Skeletal muscle satellite cell (primary cell): Measurements from ENCODE around the gene ARMC7.
A peak's percentile ranks its signal among the peaks of the same experiment; 100 is the strongest.
"Not testable (repeated sequence)": the region's sequence is repeated elsewhere in the genome, so short reads cannot be mapped to it uniquely, and the experiment has no call there.

Experiments used
- H3K27me3 ChIP-seq: 2 replicates; pipeline ENCODE4 v1.7.0; 2013; ENCODE audit warnings: low read length; ENCODE audit not compliant: control insufficient read depth, insufficient read depth
- H3K36me3 ChIP-seq: 2 replicates; pipeline ENCODE4 v1.7.0; 2013; ENCODE audit warnings: mild to moderate bottlenecking, control low read depth, low read length; ENCODE audit not compliant: insufficient read depth
- H3K4me1 ChIP-seq: 2 replicates; pipeline ENCODE4 v1.7.0; 2013; ENCODE audit warnings: low read length; ENCODE audit not compliant: control insufficient read depth, insufficient read depth
- H3K4me2 ChIP-seq: 2 replicates; pipeline ENCODE4 v1.7.0; 2013; ENCODE audit warnings: mild to moderate bottlenecking, low read length
- H3K4me3 ChIP-seq: 2 replicates; pipeline ENCODE4 v1.7.0; 2013; ENCODE audit warnings: low read length
- H3K9ac ChIP-seq: 2 replicates; pipeline ENCODE4 v1.7.0; 2013; ENCODE audit warnings: mild to moderate bottlenecking, low read depth, low read length, moderate library complexity
- H3K9me3 ChIP-seq: replicated peaks from 2 replicates; pipeline ENCODE4 v1.7.0; 2013; ENCODE audit warnings: mild to moderate bottlenecking, control low read depth, low read length

Gene ARMC7

DNA sequence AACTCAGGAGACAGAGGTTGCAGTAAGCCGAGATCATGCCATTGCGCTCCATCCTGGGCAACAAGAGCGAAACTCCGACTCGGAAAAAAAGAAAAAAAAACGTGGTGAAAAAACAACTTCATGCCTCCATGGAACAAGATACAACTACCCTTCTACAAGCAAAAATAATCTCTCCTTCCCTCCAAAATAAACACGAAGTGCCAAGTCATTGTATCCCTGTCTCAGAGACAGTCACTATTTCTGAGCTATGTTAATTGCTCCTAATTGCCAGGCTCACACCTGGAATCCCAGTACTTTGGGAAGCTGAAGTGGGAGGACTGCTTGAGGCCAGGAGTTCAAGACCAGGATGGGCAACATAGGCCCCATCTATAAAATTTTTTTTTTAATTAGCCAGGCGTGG lies 41.0 kb upstream of the ARMC7 start:
- Histone ChIP-seq H3K36me3 (peaks cover 16% of the 10 kb centered on the region), H3K9ac (no peak overlapping the region), H3K9me3 (no peaks in the 10 kb centered on the region), H3K4me1 (no peaks in the 10 kb centered on the region), H3K4me3 (no peak overlapping the region), H3K4me2 (no peak overlapping the region), H3K27me3 (no peaks in the 10 kb centered on the region)

DNA sequence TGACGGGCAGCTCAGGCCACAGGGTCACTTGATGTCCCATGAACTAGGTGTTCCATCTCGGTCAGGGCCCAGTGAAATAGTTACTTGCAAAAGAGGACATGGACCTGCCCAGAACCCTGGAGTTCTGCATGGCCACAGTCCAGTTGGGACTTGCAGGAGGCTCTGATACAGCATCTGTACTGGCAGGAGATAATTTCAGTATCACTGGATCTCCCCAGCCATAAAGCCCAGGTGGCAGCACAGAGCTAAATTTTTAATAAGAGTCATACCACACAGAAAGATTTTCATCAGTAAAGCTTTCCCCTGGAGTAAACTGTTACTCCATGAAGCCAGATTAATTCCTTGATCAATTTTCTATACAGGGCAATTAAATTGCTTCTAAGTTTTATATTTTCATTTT lies 40.0 kb upstream of the ARMC7 start:
- Histone ChIP-seq H3K9me3 (no peaks in the 10 kb centered on the region), H3K4me1 (no peaks in the 10 kb centered on the region), H3K9ac (no peak overlapping the region), H3K36me3 (peaks cover 6% of the 10 kb centered on the region), H3K4me3 (no peak overlapping the region), H3K4me2 (no peak overlapping the region), H3K27me3 (no peaks in the 10 kb centered on the region)

DNA sequence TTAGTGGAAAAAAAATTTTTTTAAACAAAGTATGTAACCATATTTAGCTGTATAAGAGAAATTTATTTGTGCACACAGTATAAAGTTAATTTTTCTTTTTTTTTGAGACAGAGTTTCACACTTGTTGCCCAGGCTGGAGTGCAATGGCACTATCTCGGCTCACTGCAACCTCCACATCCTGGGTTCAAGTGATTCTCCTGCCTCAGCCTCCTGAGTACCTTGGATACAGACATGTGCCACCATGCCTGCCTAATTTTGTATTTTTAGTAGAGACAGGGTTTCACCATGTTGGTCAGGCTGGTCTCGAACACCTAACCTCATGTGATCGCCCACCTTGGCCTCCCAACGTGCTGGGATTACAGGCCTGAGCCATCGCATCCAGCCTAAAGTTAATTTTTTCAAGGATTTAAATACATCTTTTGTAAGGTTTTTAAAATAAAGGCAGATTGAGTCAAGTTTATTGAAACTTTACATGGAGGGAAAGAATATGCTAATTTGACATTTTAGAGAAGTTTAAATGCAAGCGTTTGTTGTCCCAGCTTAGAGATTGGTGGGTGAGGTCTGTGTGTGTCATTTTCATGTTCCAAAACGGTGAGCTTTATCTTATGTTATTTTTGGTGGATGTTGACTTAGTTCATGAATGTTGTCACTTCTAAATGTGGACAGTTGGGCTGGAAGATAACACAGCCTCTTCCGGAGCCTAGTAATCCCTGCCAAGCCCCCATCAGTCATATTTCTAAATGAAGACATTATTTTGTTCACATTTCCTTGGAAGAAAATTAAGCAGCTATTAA lies 38.1 kb upstream of the ARMC7 start:
- not testable (repeated sequence) for H3K4me2 ChIP-seq, H3K27me3 ChIP-seq, H3K9ac ChIP-seq, H3K9me3 ChIP-seq, H3K4me1 ChIP-seq, H3K36me3 ChIP-seq, H3K4me3 ChIP-seq

DNA sequence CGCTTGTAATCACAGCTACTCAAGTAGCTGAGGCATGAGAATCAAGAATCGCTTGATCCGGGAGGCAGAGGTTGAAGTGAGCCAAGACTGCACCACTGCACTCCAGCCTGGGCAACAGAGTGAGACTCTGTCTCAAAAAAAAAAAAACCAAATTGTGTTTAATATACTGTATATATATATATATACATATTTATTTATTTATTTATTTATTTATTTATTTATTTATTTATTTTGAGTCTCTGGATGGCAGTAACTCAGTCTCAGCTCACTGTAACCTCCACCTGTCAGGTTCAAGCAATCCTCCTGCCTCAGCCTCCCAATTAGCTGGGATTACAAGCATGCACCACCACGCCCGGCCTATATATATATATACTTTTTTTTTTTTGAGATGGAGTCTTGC lies 36.9 kb upstream of the ARMC7 start:
- H3K27me3 ChIP-seq, H3K4me3 ChIP-seq, H3K4me2 ChIP-seq, H3K4me1 ChIP-seq, H3K9ac ChIP-seq, H3K9me3 ChIP-seq, H3K36me3 ChIP-seq: not testable (repeated sequence)

DNA sequence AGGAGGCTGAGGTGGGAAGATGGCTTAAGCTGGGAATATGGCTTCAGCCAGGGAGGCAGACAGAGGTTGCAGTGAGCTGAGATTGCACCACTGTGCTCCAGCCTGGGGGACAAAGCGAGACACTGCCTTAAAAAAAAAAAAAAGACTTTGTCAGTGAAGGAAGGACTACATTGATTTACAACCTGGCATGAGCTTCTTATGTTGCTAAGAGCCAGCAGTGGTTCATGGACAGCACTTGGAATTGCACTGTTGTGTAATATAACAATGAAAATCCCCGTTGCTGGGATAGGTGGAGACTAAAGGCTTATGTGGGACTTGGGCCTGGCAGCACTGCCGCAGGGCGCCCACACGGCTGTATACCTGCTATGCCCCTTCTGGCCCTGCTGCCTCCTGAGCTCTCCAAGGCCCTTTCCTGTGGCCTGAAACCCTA lies 36.1 kb upstream of the ARMC7 start:
- H3K36me3 ChIP-seq: no peaks in the 10 kb centered on the region
- H3K4me1 ChIP-seq: peaks cover 15% of the 10 kb centered on the region

DNA sequence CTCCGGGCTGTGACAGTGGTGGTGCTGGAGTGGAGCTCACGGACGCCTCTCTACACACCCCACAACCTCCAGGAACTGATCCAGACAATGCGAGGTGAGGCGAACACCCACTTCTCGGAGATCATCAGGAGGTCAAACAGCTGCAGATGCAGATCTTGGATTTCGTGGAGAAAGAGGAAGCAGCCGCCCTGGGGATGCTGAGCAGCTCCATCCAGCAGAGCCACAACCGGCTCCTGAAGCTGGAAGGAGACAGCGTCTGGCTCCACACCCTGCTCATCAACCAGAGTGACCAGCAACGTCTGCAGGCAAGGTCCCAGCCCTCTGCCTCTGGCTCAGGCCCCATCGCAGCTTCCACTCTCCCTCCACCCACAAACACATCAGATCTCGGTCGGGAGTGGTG lies 35.2 kb upstream of the ARMC7 start:
- H3K27me3 ChIP-seq: no peaks in the 10 kb centered on the region
- peaks cover 24% of the 10 kb centered on the region for H3K4me1 ChIP-seq
- H3K9ac ChIP-seq: no peak overlapping the region
- no peaks in the 10 kb centered on the region for H3K36me3 ChIP-seq
- no peak overlapping the region for H3K4me2 ChIP-seq
- no peak overlapping the region for H3K4me3 ChIP-seq
- no peaks in the 10 kb centered on the region for H3K9me3 ChIP-seq

More for the DNA sequence above, 36.1 kb upstream of the ARMC7 start:
- Histone ChIP-seq H3K4me2 (no peak overlapping the region), H3K9ac (no peak overlapping the region), H3K9me3 (no peaks in the 10 kb centered on the region), H3K27me3 (no peaks in the 10 kb centered on the region), H3K4me3 (no peak overlapping the region)

DNA sequence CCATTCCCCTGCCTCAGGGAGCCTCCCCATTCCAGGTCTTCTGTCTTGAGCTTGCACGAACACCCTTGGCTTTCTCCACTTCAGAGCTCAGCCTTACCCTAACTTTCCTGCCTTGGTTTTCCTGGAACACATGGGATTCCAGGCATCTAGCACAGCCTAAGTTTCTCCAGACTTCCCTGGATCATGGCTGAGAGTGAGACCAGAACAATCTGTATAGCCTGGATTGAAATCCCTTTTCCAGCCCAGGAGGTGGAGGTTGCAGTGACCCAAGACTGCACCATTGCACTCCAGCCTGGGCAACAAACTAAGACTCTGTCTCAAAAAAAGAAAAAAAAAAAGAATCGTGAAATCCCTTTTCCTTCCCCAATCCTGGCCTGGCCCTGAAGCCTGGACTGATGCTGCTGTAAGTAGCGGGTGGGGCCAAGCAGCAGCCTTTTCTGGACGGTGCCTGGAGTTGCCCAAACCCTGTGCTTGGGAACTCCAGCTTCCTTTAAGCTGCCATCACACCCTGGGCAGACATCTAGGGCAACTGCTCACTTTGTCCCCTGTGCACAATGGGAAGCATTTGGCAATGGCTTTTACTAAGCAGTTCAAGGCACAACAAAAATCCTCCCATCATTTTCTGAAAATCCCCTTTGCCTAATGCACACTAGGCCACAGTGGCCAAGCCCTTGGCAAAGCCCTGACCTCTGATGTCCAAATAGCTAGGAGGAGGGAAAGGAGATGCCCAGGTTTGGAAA lies 34.0 kb upstream of the ARMC7 start:
- H3K4me2 ChIP-seq: no peak overlapping the region
- no peak overlapping the region for H3K9ac ChIP-seq
- H3K4me3 ChIP-seq: no peak overlapping the region
- no peaks in the 10 kb centered on the region for H3K9me3 ChIP-seq
- peaks cover 29% of the 10 kb centered on the region for H3K4me1 ChIP-seq
- H3K27me3 ChIP-seq: no peaks in the 10 kb centered on the region
- no peaks in the 10 kb centered on the region for H3K36me3 ChIP-seq

DNA sequence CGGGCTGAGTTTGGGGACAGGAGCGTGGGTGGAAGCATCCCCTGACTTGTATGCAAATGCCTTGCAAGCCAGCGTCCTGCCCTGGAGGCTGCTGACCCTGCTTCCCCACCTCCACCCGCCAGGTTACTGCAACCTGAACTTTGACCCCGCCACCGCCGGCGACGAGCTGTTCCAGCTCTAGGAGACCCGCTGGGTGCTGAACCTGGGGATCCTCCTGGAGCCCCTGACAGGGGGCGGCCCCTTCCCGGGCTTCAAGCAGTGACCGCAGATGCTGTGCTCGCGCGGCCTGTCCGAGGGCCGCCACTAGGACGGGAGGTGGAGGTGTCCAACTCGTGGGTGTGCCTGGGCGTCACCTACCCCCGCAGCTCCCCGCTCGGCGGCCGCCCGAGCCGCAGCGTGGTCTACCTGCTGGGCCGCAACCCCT lies 32.7 kb upstream of the ARMC7 start:
- peak overlapping the region; percentile 55 for H3K9ac ChIP-seq
- no peaks in the 10 kb centered on the region for H3K9me3 ChIP-seq
- H3K4me2 ChIP-seq: peak overlapping the region; percentile 47
- H3K4me1 ChIP-seq: peaks cover 29% of the 10 kb centered on the region
- no peaks in the 10 kb centered on the region for H3K27me3 ChIP-seq
- H3K36me3 ChIP-seq: no peaks in the 10 kb centered on the region
- H3K4me3 ChIP-seq: no peak overlapping the region

DNA sequence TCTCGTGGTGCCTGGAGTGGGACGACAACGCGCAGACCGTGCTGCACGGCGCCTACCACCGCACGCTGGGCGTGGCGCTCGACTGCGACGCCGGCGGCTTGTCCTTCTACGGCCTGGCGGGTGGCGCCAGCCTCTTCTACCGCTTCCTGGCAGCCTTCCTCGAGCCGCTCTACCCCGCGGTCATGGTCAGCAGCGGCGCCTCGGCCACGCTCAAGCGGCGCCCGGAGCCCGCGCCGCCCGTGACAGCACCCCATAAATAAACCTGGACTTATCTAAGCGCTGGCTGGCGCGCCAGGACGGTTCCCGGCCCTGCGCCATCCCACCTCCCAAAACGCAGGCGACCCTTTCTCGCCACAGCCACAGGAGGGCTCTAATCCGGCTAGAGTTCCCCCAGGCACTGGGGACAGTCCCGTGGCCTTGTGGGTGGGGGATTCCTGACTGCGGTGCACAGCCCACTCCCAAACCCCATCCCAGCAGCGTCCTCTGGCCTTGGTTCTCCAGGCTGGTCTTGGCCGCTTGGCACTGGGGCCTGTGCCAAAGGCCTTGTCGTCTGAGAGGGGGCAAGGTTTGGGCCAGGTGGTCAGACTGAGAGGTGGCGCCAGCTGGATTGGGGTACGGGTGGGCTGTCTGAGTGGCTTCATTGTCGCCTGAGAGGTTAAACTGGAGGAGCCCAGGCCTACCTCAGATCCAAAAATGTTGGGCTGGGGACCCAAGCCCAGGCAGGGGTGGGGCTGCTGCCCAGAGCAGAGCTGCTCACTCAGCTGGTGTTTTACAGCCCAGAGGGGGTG lies 32.1 kb upstream of the ARMC7 start:
- Histone ChIP-seq H3K4me1 (peaks cover 29% of the 10 kb centered on the region), H3K9me3 (no peaks in the 10 kb centered on the region), H3K36me3 (no peaks in the 10 kb centered on the region), H3K27me3 (no peaks in the 10 kb centered on the region), H3K4me2 (peak overlapping the region; percentile 65), H3K4me3 (peak overlapping the region; percentile 35), H3K9ac (peak overlapping the region; percentile 55)

DNA sequence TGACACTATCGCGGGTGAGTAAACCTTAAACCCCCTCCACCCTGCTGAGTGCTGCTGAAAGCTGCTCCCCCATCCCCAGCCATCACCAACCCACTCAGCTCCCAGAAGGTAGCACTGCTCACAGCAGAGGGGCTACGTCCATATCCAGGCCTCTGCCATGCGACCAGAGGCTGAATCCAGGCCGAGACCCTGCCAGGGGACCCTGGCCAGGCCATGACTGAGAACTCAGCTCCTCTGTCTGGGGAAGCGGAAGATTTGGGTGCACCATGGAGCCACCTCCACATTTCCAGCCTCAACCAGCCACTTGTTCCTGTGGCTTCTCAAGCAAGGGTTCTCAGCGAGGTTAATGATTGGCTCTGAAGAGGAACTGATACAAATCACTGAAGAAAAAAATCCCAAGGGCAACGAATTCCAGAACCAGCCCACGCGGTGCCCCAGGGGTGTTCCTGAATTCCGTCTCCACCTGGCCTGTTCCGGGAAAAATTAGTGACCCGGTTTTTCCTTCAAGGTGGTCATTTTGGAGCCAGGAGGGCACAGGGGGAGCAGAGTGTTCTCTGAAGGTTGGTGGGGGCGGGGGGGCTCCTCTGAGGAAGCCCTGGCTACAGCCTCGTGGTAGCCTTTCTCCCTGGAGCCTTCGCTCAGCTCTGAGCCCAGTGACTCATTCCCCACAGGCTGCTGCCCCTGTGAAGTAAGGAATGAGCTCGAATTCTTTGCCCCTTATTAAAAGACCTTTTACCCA lies 31.3 kb upstream of the ARMC7 start:
- H3K4me3 ChIP-seq: peak overlapping the region; percentile 17
- H3K36me3 ChIP-seq: no peaks in the 10 kb centered on the region
- H3K27me3 ChIP-seq: no peaks in the 10 kb centered on the region
- H3K4me2 ChIP-seq: peak overlapping the region; percentile 65
- H3K4me1 ChIP-seq: peaks cover 29% of the 10 kb centered on the region
- no peaks in the 10 kb centered on the region for H3K9me3 ChIP-seq
- peak overlapping the region; percentile 55 for H3K9ac ChIP-seq

DNA sequence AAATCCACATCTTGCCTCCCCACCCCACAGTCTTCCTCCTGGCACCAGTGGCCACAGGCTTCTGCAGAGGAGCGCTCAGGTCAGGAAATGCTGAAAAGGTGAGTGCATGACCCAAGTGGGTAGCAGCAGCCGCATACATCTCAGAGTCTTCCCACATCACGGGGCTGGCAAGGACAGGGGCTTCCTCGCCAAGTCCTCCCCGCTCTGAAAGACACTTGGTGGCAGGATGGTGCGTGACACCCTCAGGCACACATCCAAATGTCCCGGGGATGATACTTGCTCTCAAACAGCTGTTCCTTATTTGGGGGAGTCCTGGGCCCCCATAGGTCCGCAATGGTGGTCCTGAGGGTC lies 30.8 kb upstream of the ARMC7 start:
- H3K9ac ChIP-seq: peak overlapping the region; percentile 1
- H3K4me1 ChIP-seq: peaks cover 32% of the 10 kb centered on the region
- H3K4me3 ChIP-seq: peak overlapping the region; percentile 15

More for the DNA sequence above, 30.8 kb upstream of the ARMC7 start:
- Histone ChIP-seq H3K9me3 (no peaks in the 10 kb centered on the region), H3K4me2 (peak overlapping the region; percentile 65), H3K36me3 (no peaks in the 10 kb centered on the region), H3K27me3 (no peaks in the 10 kb centered on the region)
